Measurements from ENCODE around the gene PPIA. TPM values are rescaled to one million over a fixed set of nuclear protein-coding genes. Genes with fewer than 3 reads are reported as not detected.
A peak's percentile ranks its signal among the peaks of the same experiment; 100 is the strongest.

PPIA gene
- total RNA-seq, 1 donor from 2014 or later = 3,738 TPM

- no peak for TF ChIP-seq CTCF (conservative IDR thresholded peaks at IDR 0.05; ENCODE audit: low read depth, low read length)
- DNase-seq (ENCODE audit: low read depth) = peak; percentile 94
Observed at GRCh38 chr7:44847920-44848634, 51.6 kb downstream of the PPIA start, which contains the start of gene H2AZ2. Gene H2AZ2 (minus strand): TSS chr7:44848087. CDS start chr7:44847971, 116 bp downstream.

GRCh38 chr7:44849259-44849884 lies 52.9 kb downstream of the PPIA start:
- TF ChIP-seq CTCF (conservative IDR thresholded peaks at IDR 0.05; ENCODE audit: low read depth, low read length) = no peak
- H3K4me3 ChIP-seq (ENCODE audit: low read depth, low read length) = peak overlapping the region; percentile 60
- DNase-seq (ENCODE audit: low read depth) = no peak

More at GRCh38 chr7:44847920-44848634, 51.6 kb downstream of the PPIA start, which contains the start of gene H2AZ2:
- peak within 1 kb of the TSS; percentile 81 for H3K4me3 ChIP-seq (ENCODE audit: low read depth, low read length)

- no peak for TF ChIP-seq CTCF (conservative IDR thresholded peaks at IDR 0.05; ENCODE audit: low read depth, low read length)
- DNase-seq (ENCODE audit: low read depth) = no peak
Observed at GRCh38 chr7:44849885-44850544, 53.5 kb downstream of the PPIA start.

GRCh38 chr7:44852590-44852989 lies 56.1 kb downstream of the PPIA start:
- H3K4me3 ChIP-seq (ENCODE audit: low read depth, low read length) = no peak overlapping the region
- no peak for TF ChIP-seq CTCF (conservative IDR thresholded peaks at IDR 0.05; ENCODE audit: low read depth, low read length)
- no peak for DNase-seq (ENCODE audit: low read depth)

More at GRCh38 chr7:44849885-44850544, 53.5 kb downstream of the PPIA start:
- H3K4me3 ChIP-seq (ENCODE audit: low read depth, low read length) = no peak overlapping the region

Other genes starting within 250 kb of the PPIA start
- 53.2 and 106 TPM in 2 replicates for gene DDX56, start 222.8 kb upstream of the PPIA start, total RNA-seq
- gene TMED4, start 214.4 kb upstream of the PPIA start, total RNA-seq = 114 and 167 TPM in 2 replicates
- gene OGDH, start 190.1 kb upstream of the PPIA start, total RNA-seq = 62.0 and 93.0 TPM in 2 replicates
- 22.9 and 31.3 TPM in 2 replicates for gene ZMIZ2, start 47.8 kb upstream of the PPIA start, total RNA-seq
- gene H2AZ2, start 51.4 kb downstream of the PPIA start, total RNA-seq = 208 and 276 TPM in 2 replicates
- gene PURB, start 88.8 kb downstream of the PPIA start, total RNA-seq = 5.4 and 6.9 TPM in 2 replicates
- under 0.01 TPM in 1 of 2 replicates, not detected in the other for gene MYO1G, start 182.3 kb downstream of the PPIA start, total RNA-seq
- 49.2 and 60.1 TPM in 2 replicates for gene CCM2, start 203.5 kb downstream of the PPIA start, total RNA-seq

Data from epithelial cell of proximal tubule (primary cell).